Measurements from ENCODE around the gene HIVEP1.

The HIVEP1 gene

DNA sequence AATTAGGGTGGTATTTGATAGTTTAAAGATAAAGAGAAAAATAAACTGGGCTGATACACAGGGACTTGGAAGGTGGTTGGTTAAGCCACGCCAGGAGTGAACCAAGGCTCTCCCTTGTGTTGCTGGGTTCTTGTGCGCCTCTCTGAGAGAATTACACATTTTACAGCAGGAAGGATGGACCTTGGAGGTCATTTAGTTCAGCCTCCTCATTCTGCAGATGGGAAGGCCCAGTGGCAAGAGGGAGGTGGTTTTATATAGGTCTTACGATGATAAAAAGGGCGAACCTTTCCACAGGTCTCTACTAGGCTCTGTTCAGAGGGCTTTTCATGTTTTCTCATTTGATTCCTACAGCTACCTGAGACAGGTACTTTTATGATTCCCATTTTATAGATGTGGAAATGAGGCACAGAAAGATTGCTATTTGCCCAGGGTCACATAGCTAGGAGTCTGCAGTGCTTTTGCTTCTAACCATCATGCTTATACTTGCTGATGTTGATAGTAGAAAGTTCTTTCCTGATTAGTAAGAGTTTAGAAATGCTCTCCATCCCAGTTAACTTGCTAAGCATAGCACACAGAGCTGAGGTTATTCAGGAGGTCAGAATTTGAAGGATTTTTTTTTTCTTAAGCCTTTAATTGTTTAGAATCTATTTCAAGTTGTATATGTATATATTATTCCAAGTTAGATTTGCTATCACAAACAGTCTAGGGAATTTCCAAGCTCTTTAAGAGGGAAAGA is 12.8 kb downstream of the HIVEP1 start:
- TF ChIP-seq, protein P1, sequence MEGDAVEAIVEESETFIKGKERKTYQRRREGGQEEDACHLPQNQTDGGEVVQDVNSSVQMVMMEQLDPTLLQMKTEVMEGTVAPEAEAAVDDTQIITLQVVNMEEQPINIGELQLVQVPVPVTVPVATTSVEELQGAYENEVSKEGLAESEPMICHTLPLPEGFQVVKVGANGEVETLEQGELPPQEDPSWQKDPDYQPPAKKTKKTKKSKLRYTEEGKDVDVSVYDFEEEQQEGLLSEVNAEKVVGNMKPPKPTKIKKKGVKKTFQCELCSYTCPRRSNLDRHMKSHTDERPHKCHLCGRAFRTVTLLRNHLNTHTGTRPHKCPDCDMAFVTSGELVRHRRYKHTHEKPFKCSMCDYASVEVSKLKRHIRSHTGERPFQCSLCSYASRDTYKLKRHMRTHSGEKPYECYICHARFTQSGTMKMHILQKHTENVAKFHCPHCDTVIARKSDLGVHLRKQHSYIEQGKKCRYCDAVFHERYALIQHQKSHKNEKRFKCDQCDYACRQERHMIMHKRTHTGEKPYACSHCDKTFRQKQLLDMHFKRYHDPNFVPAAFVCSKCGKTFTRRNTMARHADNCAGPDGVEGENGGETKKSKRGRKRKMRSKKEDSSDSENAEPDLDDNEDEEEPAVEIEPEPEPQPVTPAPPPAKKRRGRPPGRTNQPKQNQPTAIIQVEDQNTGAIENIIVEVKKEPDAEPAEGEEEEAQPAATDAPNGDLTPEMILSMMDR (IDR thresholded peaks at IDR 0.05; ENCODE audit: low read depth, low read length, missing control alignments) = no peak
- DNase-seq (ENCODE audit: low read depth) = no peak

DNA sequence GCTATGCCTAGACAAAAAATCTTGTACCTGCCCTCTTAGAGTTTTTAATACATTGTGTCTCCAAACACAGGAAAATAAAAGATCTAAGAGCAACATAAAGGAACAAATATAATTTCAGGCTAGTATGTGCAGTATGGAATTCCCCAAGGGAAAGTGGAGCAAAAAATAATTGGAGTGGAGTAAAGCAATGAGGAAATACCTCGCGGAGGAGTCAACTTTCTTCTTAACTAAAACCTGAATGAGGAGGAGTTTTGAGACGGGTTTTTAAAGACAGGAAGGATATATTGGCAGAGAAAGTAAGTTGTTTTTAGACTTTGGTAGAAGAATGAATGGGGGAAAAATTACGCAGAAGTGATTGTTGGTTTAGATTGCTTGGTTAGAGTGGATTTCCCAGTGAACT is 14.0 kb downstream of the HIVEP1 start:
- TF ChIP-seq, protein P1 (IDR thresholded peaks at IDR 0.05; ENCODE audit: low read depth, low read length, missing control alignments) = no peak
- no peak for DNase-seq (ENCODE audit: low read depth)
- no peak overlapping the region for H3K4me3 ChIP-seq (ENCODE audit: low read depth, low read length)

More for the DNA sequence above, 12.8 kb downstream of the HIVEP1 start:
- H3K4me3 ChIP-seq (ENCODE audit: low read depth, low read length) = no peak overlapping the region

DNA sequence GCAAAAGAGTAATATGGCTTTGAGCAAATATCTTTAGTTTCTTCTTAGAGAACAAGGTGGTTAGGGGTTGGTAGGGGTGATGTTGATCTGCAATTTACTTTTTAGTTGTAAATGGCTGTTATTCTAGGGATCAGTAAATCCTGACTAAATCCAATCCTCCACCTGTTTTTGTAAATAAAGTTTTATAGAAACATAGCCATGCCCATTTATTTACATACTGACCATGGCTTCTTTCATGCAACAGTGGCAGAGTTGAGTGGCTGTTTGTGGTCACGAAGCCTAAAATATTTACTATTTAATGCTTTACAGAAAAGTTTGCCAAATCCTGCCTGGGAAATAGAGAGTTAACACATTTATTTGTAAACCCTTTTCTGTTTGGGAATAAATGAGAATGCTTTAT is 14.7 kb downstream of the HIVEP1 start:
- TF ChIP-seq, protein P1 (IDR thresholded peaks at IDR 0.05; ENCODE audit: low read depth, low read length, missing control alignments) = no peak
- DNase-seq (ENCODE audit: low read depth) = no peak
- H3K4me3 ChIP-seq (ENCODE audit: low read depth, low read length) = no peak overlapping the region

DNA sequence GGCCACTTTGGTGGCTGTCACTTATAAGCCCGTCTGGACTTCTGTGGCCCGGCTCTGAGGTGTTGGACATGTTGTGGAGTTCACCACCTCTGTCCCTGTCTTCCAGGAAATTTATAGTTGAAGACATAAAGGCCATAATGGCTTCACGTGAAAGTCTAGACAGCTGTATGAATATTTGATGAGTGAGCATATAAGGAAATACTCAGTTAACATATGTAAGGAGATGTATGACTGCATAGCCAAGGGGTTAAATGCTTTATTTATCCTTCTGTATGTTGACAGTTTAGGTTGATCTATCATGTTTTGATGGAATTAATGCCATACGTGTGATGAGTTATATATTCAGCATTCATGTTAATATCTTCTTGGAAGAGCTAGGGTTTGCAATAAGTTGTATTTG is 16.1 kb downstream of the HIVEP1 start:
- no peak for DNase-seq (ENCODE audit: low read depth)
- no peak overlapping the region for H3K4me3 ChIP-seq (ENCODE audit: low read depth, low read length)
- TF ChIP-seq, protein P1 (IDR thresholded peaks at IDR 0.05; ENCODE audit: low read depth, low read length, missing control alignments) = no peak

DNA sequence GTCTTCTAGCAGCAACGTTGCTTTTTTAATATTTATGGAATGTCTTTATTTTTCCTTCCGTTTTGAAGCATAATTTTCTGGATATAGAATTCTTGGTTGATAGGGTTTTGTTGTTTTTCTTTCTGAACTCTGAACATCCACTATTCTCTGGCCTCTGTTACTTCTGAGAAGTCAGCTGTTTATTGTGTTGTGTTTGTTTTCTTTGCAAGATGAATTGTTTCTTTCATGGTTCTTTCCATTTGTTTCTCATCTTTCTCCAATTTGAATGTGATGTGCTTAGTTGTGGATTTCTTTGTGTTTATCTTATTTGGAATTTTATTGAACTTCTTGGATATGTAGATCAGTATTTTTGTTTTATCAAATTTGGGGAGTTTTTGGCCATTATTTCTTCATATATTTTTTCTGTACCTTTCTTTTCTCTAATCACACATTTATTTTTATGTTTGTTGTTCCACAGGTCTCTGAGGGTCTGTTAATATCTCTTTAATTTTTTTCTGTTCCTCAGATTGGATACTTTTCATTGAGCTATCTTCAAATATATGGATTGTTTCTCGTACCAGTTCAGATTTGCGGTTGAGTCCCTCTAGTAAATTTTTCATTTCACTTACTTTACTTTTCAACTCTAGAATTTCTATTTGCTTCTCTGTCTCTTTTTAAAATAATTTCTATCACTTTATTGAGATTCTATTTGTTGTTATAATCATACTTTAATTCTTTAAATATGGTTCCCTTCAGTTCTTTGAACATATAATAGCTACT is 18.0 kb downstream of the HIVEP1 start:
- TF ChIP-seq, protein P1 (IDR thresholded peaks at IDR 0.05; ENCODE audit: low read depth, low read length, missing control alignments) = no peak
- H3K4me3 ChIP-seq (ENCODE audit: low read depth, low read length) = no peak overlapping the region
- no peak for DNase-seq (ENCODE audit: low read depth)

DNA sequence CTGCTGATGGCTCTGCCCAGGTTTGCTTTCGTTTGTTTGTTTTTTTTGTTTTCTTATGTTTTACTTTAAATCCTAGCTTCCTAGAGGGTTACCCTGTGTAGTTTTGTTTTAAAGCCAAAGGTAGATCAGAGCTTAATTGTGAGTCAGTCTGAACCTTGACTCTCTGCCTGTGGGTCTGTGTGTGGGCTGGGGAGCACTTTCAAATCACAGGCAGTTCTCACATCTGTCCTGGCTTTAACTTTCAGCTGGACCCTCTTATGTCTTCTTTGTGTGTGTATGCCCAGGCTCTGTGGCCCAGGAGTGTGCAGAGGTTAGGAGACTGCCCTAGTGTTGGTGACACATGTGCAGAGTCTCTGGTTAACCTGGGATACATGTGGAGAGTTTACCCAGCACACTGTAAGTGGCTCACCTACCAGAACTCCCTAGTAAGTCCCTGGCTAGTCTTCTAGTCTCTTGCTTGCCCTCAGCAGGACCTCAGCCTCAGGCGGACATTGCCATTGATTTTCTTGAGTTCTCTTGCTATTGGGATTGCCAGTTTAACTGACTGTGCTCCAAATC is 19.0 kb downstream of the HIVEP1 start:
- TF ChIP-seq, protein P1 (IDR thresholded peaks at IDR 0.05; ENCODE audit: low read depth, low read length, missing control alignments) = no peak
- no peak overlapping the region for H3K4me3 ChIP-seq (ENCODE audit: low read depth, low read length)
- DNase-seq (ENCODE audit: low read depth) = no peak
